H1 (cell line): ENCODE measurements around the gene ASAH2B. TPM values are rescaled to one million over a fixed set of nuclear protein-coding genes. Genes with fewer than 3 reads are reported as not detected.

Experiments used
- BACH1 ChIP-seq: IDR thresholded peaks from 2 replicates; pipeline ENCODE4 v1.6.1; 2012; ENCODE audit warnings: low read length, improper control_type of control experiment
- CEBPB ChIP-seq: IDR thresholded peaks from 2 replicates; pipeline ENCODE4 v1.6.1; 2012; ENCODE audit warnings: low read depth, low read length
- CREB1 ChIP-seq: IDR thresholded peaks from 2 replicates; pipeline ENCODE4 v1.6.1; 2012; ENCODE audit warnings: inconsistent platforms
- EGR1 ChIP-seq: IDR thresholded peaks from 2 replicates; pipeline ENCODE4 v1.6.1; 2011; ENCODE audit warnings: low read depth, low read length, borderline replicate concordance
- FOSL1 ChIP-seq: IDR thresholded peaks from 2 replicates; pipeline ENCODE4 v1.6.1; 2011; ENCODE audit warnings: mild to moderate bottlenecking, low read depth, low read length, moderate library complexity; ENCODE audit not compliant: insufficient read depth
- GABPA ChIP-seq: IDR thresholded peaks from 2 replicates; pipeline ENCODE4 v1.6.1; 2011; ENCODE audit warnings: mild to moderate bottlenecking, low read length, moderate library complexity, borderline replicate concordance; ENCODE audit not compliant: insufficient read depth
- HDAC6 ChIP-seq: IDR thresholded peaks from one replicate; pipeline ENCODE4 v1.7.1; 2012; ENCODE audit warnings: low read depth, mild to moderate bottlenecking, inconsistent platforms, low read length, moderate library complexity
- JUN ChIP-seq: IDR thresholded peaks from 2 replicates; pipeline ENCODE4 v1.6.1; 2011; ENCODE audit warnings: low read depth, mild to moderate bottlenecking, improper control_type of control experiment, low read length
- KDM5A ChIP-seq: fragments of 200-600 bp; IDR thresholded peaks from 2 replicates; pipeline ENCODE4 v1.7.1; 2012; ENCODE audit warnings: mild to moderate bottlenecking, low read length, inconsistent platforms, mixed read lengths
- NANOG ChIP-seq: IDR thresholded peaks from 2 replicates; pipeline ENCODE4 v1.6.1; 2011; ENCODE audit warnings: low read length, low read depth, mild to moderate bottlenecking, inconsistent platforms; ENCODE audit not compliant: insufficient read depth, poor library complexity, severe bottlenecking
- NRF1 ChIP-seq: IDR thresholded peaks from 2 replicates; pipeline ENCODE4 v1.6.1; 2011; ENCODE audit warnings: mild to moderate bottlenecking, low read depth, low read length, improper control_type of control experiment
- PHF8 ChIP-seq: fragments of 200-600 bp; sonication (generic); conservative IDR thresholded peaks from 2 replicates; pipeline ENCODE4 v1.7.1; 2012; ENCODE audit warnings: low read depth, mild to moderate bottlenecking, inconsistent platforms, low read length, moderate library complexity
- POLR2AphosphoS5 ChIP-seq: IDR thresholded peaks from 2 replicates; pipeline ENCODE4 v1.6.1; 2011; ENCODE audit warnings: low read depth, low read length
- POU5F1 ChIP-seq: IDR thresholded peaks from 2 replicates; pipeline ENCODE4 v1.6.1; 2011; ENCODE audit warnings: low read depth, mild to moderate bottlenecking, low read length, moderate library complexity
- RAD21 ChIP-seq, 2 experiments: IDR thresholded peaks in 1 of 2; conservative IDR thresholded peaks in 1 of 2; 2 replicates each; pipeline ENCODE4 v1.6.1; 2011; ENCODE audit warnings: low read depth in 2 of 2, low read length in 2 of 2, improper control_type of control experiment in 1 of 2, inconsistent platforms in 1 of 2, mild to moderate bottlenecking in 1 of 2, moderate library complexity in 1 of 2
- SAP30 ChIP-seq: fragments of 300-600 bp; sonication (generic); IDR thresholded peaks from 2 replicates; pipeline ENCODE4 v1.7.1; 2012; ENCODE audit warnings: low read length, moderate library complexity, mild to moderate bottlenecking, inconsistent platforms; ENCODE audit not compliant: insufficient read depth, insufficient replicate concordance
- SIN3A ChIP-seq, 2 experiments: IDR thresholded peaks in 1 of 2; conservative IDR thresholded peaks in 1 of 2; 2 replicates each; pipeline ENCODE4 v1.6.1; 2011 to 2012; ENCODE audit warnings: low read length in 2 of 2, improper control_type of control experiment in 1 of 2, low read depth in 1 of 2, mild to moderate bottlenecking in 1 of 2
- SP1 ChIP-seq: IDR thresholded peaks from 2 replicates; pipeline ENCODE4 v1.6.1; 2011; ENCODE audit warnings: low read depth, low read length
- SUZ12 ChIP-seq: fragments of 200-600 bp; sonication (generic); IDR thresholded peaks from 2 replicates; pipeline ENCODE4 v1.6.1; 2012; ENCODE audit warnings: mild to moderate bottlenecking, inconsistent platforms, low read length, moderate library complexity, mixed read lengths
- TAF7 ChIP-seq: optimal IDR thresholded peaks from 2 replicates; pipeline ENCODE3; 2011; ENCODE audit warnings: low read depth, mild to moderate bottlenecking, inconsistent platforms, low read length, moderate library complexity, borderline replicate concordance
- polyA plus RNA-seq, 7 experiments: library from polyadenylated mRNA; depleted of rRNA in 3 of 7; stranded (reverse) in 5 of 7; unstranded in 2 of 7; fragments of >200 nt in 5 of 7; fragments of 200-250 nt in 2 of 7; gene quantifications; 1 replicate in 5 of 7; 2 replicates in 1 of 7; 4 replicates in 1 of 7; pipeline versions ENCODE4 v1.2.1 to v1.2.3, GENCODE V29; 2011 to 2013; ENCODE audit warnings: missing spikeins in 2 of 7, mixed read lengths in 2 of 7
- total RNA-seq: library from RNA; stranded (reverse); fragmentation: NEBNext Ultra II Directional; extraction: Animal tissue kit (Norgen Biotek cat#: 25700); gene quantifications from 2 replicates; pipeline ENCODE4 v1.2.1, GENCODE V29; 2021
- TF ChIP-seq, protein P1 (sequence below): IDR thresholded peaks from 2 replicates; pipeline ENCODE4 v1.6.1; 2011; ENCODE audit warnings: low read depth, mild to moderate bottlenecking, low read length; ENCODE audit not compliant: insufficient read depth

ASAH2B gene
- total and polyA plus RNA-seq, 2 of the 8 experiments (the other 6 are each of a cell fraction or from before 2014, with no cell fraction given): 3.6 to 4.7 TPM

DNA sequence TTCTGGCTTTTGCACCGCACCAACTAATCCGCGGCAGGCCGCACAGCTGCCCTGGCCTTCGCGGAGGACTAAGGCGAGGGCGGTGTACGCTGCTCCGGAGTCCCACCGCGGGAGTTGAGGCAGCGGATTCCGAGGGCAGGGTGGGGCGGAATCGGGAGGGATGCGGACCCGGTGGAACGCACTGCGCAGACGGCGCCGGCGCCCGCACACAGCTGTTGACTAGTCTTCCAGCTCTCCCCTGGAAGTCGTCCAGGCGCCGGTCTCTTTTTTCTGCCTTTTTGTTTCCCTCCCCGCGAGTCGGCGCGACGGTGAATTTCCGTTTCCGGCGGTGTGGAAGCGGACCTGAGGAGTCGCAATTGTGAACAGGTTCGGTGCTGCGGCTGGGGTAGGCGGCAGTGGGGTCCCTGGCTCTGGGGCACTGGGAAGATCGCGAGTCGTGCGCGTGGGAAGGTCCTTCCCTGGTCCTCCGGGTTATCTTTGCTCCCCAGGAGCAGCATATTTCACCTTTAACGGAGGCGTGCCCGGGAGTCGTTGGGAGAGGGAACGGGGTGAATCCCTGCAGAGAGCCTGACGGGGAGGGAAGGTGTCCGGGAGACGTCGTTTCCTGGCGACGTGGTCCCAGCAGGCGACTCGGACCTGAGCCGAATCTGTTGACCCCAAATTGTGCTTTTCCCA lies at the start of gene ASAH2B (continued):
- TF ChIP-seq, protein P1, sequence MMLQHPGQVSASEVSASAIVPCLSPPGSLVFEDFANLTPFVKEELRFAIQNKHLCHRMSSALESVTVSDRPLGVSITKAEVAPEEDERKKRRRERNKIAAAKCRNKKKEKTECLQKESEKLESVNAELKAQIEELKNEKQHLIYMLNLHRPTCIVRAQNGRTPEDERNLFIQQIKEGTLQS: no peak
- TF ChIP-seq SIN3A (conservative IDR thresholded peaks at IDR 0.05 in 1 of 2, IDR thresholded peaks at IDR 0.05 in 1 of 2; ENCODE audit: low read depth in 1 of 2, low read length in 2 of 2) (no peak; a peak in 1 of 4 replicates), PHF8 (peak; percentile 87), NRF1 (no peak), TAF7 (no peak), CREB1 (peak; percentile 90), JUN (no peak), FOSL1 (no peak), EGR1 (no peak), CEBPB (no peak), RAD21 (IDR thresholded peaks at IDR 0.05 in 1 of 2, conservative IDR thresholded peaks at IDR 0.05 in 1 of 2; ENCODE audit: low read depth in 2 of 2, low read length in 2 of 2) (no peak; a peak in 1 of 4 replicates), SAP30 (no peak), SP1 (no peak), NANOG (no peak), POLR2AphosphoS5 (peak; percentile 69), SUZ12 (no peak), BACH1 (no peak; the same call in 1 of the 2 replicates), HDAC6 (no peak), KDM5A (0 out of 2 replicates have a peak, but pooled peaks have one; percentile 20), POU5F1 (no peak), GABPA (peak; percentile 81)
